GM12891 (cell line): Measurements from ENCODE around the gene AP2M1.

Experiments
- PAX5 ChIP-seq: IDR thresholded peaks from 2 replicates; pipeline ENCODE4 v1.6.1; 2011; ENCODE audit warnings: low read length, moderate library complexity, mild to moderate bottlenecking; ENCODE audit not compliant: insufficient read depth, severe bottlenecking
- POLR2A ChIP-seq: IDR thresholded peaks from 2 replicates; pipeline ENCODE4 v1.6.1; 2011; ENCODE audit warnings: low read depth, low read length, control low read depth
- POLR2AphosphoS5 ChIP-seq: IDR thresholded peaks from 2 replicates; pipeline ENCODE4 v1.6.1; 2011; ENCODE audit warnings: low read depth, low read length, control low read depth
- SPI1 ChIP-seq: IDR thresholded peaks from 2 replicates; pipeline ENCODE4 v1.6.1; 2011; ENCODE audit warnings: low read depth, low read length, control low read depth
- TAF1 ChIP-seq: IDR thresholded peaks from 2 replicates; pipeline ENCODE4 v1.6.1; 2011; ENCODE audit warnings: low read depth, low read length, control low read depth

GRCh38 chr3:184176377-184177330 is 2.0 kb downstream of the AP2M1 start:
- TF ChIP-seq POLR2AphosphoS5 (no peak), POLR2A (no peak), SPI1 (no peak), TAF1 (no peak), PAX5 (no peak)
